Measurements from ENCODE around the gene TXNDC8. TPM values are rescaled to one million over a fixed set of nuclear protein-coding genes. Genes with fewer than 3 reads are reported as not detected.
A peak's percentile ranks its signal among the peaks of the same experiment; 100 is the strongest.

TXNDC8 gene
- polyA plus RNA-seq, 3 donors: not detected

DNA sequence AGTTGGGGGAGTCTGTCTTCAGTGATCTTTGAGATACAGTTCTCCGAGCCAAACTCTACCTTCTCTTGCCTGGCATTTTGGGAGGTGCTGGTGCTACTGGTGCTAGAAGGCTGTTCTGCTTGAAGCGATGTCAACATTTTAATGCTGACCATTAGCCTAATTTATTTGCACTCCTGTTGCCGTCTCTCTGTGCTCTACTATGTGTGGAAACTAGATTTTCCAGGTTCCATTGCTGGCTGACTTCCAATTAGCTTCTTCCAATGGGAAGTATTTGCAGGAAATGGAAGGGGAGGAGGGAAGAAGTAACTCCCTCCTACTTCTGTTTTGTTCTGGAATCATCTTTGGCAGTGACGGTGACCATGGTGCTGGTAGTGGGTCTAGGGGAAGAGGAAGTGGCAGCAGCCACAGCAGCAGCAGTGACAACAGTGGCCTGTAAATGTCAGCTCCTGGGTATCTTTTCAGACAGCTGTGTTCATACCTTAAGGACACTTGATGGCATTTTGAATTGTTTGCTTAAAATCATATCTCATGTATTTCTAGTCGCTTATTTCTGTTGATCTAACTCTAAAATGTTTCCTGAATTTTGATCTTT, 7.9 kb downstream of the TXNDC8 start:
- H3K9me3 ChIP-seq (replicated peaks in 1 of 2; ENCODE audit: control insufficient read depth in 1 of 2, insufficient read depth in 1 of 2, low read length in 2 of 2): no peaks in the 10 kb centered on the region
- no peaks in the 10 kb centered on the region for H3K79me2 ChIP-seq (ENCODE audit: insufficient read depth, low read length)
- no peaks in the 10 kb centered on the region for H3K27me3 ChIP-seq (ENCODE audit: control insufficient read depth in 2 of 2, insufficient read depth in 2 of 2, low read length in 2 of 2)
- no peak overlapping the region for H3K9ac ChIP-seq (ENCODE audit: insufficient read depth, low read length, poor library complexity, severe bottlenecking)
- TF ChIP-seq, protein P1, sequence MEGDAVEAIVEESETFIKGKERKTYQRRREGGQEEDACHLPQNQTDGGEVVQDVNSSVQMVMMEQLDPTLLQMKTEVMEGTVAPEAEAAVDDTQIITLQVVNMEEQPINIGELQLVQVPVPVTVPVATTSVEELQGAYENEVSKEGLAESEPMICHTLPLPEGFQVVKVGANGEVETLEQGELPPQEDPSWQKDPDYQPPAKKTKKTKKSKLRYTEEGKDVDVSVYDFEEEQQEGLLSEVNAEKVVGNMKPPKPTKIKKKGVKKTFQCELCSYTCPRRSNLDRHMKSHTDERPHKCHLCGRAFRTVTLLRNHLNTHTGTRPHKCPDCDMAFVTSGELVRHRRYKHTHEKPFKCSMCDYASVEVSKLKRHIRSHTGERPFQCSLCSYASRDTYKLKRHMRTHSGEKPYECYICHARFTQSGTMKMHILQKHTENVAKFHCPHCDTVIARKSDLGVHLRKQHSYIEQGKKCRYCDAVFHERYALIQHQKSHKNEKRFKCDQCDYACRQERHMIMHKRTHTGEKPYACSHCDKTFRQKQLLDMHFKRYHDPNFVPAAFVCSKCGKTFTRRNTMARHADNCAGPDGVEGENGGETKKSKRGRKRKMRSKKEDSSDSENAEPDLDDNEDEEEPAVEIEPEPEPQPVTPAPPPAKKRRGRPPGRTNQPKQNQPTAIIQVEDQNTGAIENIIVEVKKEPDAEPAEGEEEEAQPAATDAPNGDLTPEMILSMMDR (IDR thresholded peaks at IDR 0.05): no peak
- H3K4me1 ChIP-seq (ENCODE audit: control insufficient read depth in 1 of 2, insufficient read depth in 2 of 2, low read length in 2 of 2): peaks cover 24 to 30% of the 10 kb centered on the region in 2 donors
- intact Hi-C loops (cut with micrococcal nuclease): loop anchor here in 1 of 2 donors (10.0 kb wide), 1 partner anchor 75 kb away; the partner anchor contains the start of gene TXN
- Mint-ChIP-seq H3K4me1 (peaks cover 32% of the 10 kb centered on the region), H3K27me3 (ENCODE audit: low read depth in 3 of 3) (peaks cover 0 to 3% (median 2%) of the 10 kb centered on the region in 3 donors), H3K9me3 (peaks cover 0 to 3% (median 0%) of the 10 kb centered on the region in 7 donors), H3K27ac (peak overlapping the region in 5 of 7 donors; percentile 16 to 88 (median 43)), H3K36me3 (no peaks in the 10 kb centered on the region), H3K4me3 (no peak overlapping the region)
- H3K36me3 ChIP-seq (replicated peaks in 1 of 2; ENCODE audit: control insufficient read depth in 1 of 2, insufficient read depth in 2 of 2, low read length in 2 of 2): no peaks in the 10 kb centered on the region
- DNase-seq: peak; percentile 36 to 37 (median 36)
- H3K4me3 ChIP-seq (replicated peaks in 1 of 3; ENCODE audit: low read depth in 2 of 3, low read length in 3 of 3): no peak overlapping the region
- no peaks in the 10 kb centered on the region for H4K20me1 ChIP-seq (ENCODE audit: insufficient read depth, low read length)
- no peak overlapping the region for H3K4me2 ChIP-seq (replicated peaks; ENCODE audit: extremely low read depth, low read length, poor library complexity, severe bottlenecking)
- peak overlapping the region in 1 of 2 donors; percentile 23 for H3K27ac ChIP-seq (ENCODE audit: low read depth in 1 of 2, low read length in 2 of 2)
- H2AFZ ChIP-seq (ENCODE audit: insufficient read depth, low read depth, low read length, poor library complexity, severe bottlenecking): no peak overlapping the region
- WGBS (ENCODE audit: insufficient coverage): 100% methylated on average over 2 of the region's 5 CpGs

DNA sequence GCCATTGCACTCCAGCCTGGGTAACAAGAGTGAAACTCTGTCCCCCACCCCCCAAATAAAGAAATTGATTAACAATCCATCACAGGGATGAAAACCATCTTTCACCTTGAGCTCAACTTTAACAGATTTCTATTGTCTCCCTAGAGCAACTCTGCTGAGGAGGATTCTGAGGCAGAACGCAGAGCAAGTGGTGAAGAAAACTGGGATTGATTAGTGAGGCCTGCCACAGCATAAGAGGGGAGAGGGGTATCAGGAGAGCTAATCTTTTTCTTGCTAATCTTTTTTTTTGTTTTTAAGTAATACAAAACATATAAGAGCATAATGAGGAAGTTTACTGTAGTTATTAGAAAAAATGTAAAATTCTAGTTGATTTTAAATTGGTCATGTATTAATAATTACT, 8.9 kb downstream of the TXNDC8 start:
- H3K9me3 Mint-ChIP-seq: peaks cover 0 to 3% (median 0%) of the 10 kb centered on the region in 7 donors
- no CpG with 5 or more reads among the region's 1 CpG for WGBS (ENCODE audit: insufficient coverage)
- TF ChIP-seq, protein P1 (IDR thresholded peaks at IDR 0.05): no peak

More for the DNA sequence above, 8.9 kb downstream of the TXNDC8 start:
- Mint-ChIP-seq H3K27ac (peak overlapping the region in 2 of 7 donors; percentile 6 to 14), H3K36me3 (no peaks in the 10 kb centered on the region), H3K4me1 (peaks cover 23% of the 10 kb centered on the region), H3K27me3 (ENCODE audit: low read depth in 3 of 3) (peaks cover 0 to 2% (median under 1%) of the 10 kb centered on the region in 3 donors), H3K4me3 (peak overlapping the region in 1 of 2 donors; percentile 5)
- Histone ChIP-seq H3K9ac (ENCODE audit: insufficient read depth, low read length, poor library complexity, severe bottlenecking) (no peak overlapping the region), H3K79me2 (ENCODE audit: insufficient read depth, low read length) (no peaks in the 10 kb centered on the region), H4K20me1 (ENCODE audit: insufficient read depth, low read length) (no peaks in the 10 kb centered on the region), H2AFZ (ENCODE audit: insufficient read depth, low read depth, low read length, poor library complexity, severe bottlenecking) (no peak overlapping the region), H3K4me1 (ENCODE audit: control insufficient read depth in 1 of 2, insufficient read depth in 2 of 2, low read length in 2 of 2) (peaks cover 17 to 23% of the 10 kb centered on the region in 2 donors), H3K36me3 (replicated peaks in 1 of 2; ENCODE audit: control insufficient read depth in 1 of 2, insufficient read depth in 2 of 2, low read length in 2 of 2) (no peaks in the 10 kb centered on the region), H3K4me3 (replicated peaks in 1 of 3; ENCODE audit: low read depth in 2 of 3, low read length in 3 of 3) (no peak overlapping the region), H3K27me3 (ENCODE audit: control insufficient read depth in 2 of 2, insufficient read depth in 2 of 2, low read length in 2 of 2) (no peaks in the 10 kb centered on the region), H3K9me3 (replicated peaks in 1 of 2; ENCODE audit: control insufficient read depth in 1 of 2, insufficient read depth in 1 of 2, low read length in 2 of 2) (no peaks in the 10 kb centered on the region), H3K4me2 (replicated peaks; ENCODE audit: extremely low read depth, low read length, poor library complexity, severe bottlenecking) (no peak overlapping the region), H3K27ac (ENCODE audit: low read depth in 1 of 2, low read length in 2 of 2) (no peak overlapping the region)
- intact Hi-C loops (cut with micrococcal nuclease): no loop called here
- no peak for DNase-seq

Measured in CD14-positive monocyte (primary cell).